GM12878 (cell line): ENCODE results near the gene TBC1D8. TPM values are rescaled to one million over a fixed set of nuclear protein-coding genes. Genes with fewer than 3 reads are reported as not detected.

ENCODE experiments used
- ATAC-seq: fragments of 200-7000 bp; cut with Tn5 transposase; 3 replicates; pipeline ENCODE4 v1.9.1; 2020; ENCODE audit warnings: mild to moderate bottlenecking, moderate library complexity
- BruUV-seq: library from RNA; stranded (reverse); fragments of 400-500 nt; replicated peaks from 2 replicates; lab custom pipeline; 2021; lab: Mats Ljungman, UMichigan
- CTCF ChIA-PET: fragments of 300-600 bp; sonication (Branson Sonifier 250); formaldehyde crosslinking; extraction: SDS; loops from one replicate; lab custom pipeline; 2021; ENCODE audit warnings: inconsistent platforms; lab: Yijun Ruan, JAX
- POLR2A ChIA-PET: fragments of 350-600 bp; formaldehyde crosslinking; extraction: SDS; loops from one replicate; lab custom pipeline; 2021; ENCODE audit warnings: inconsistent platforms; lab: Charles Lee
- RAD21 ChIA-PET: fragments of 300-600 bp; sonication (Branson Sonifier 250); formaldehyde crosslinking; loops from one replicate; lab custom pipeline; 2023; ENCODE audit warnings: antibody characterized with exemption; ENCODE audit not compliant: unreplicated experiment; lab: Charles Lee
- SMC1A ChIA-PET: fragments of 300-600 bp; sonication (Branson Sonifier 250); formaldehyde crosslinking; loops from one replicate; lab custom pipeline; 2023; ENCODE audit not compliant: unreplicated experiment, uncharacterized antibody; lab: Charles Lee
- DNase-seq: peaks from one replicate; pipeline ENCODE4 v3.0.0-alpha.2; 2011; ENCODE audit warnings: low read depth, low spot score
- FAIRE-seq: peaks from 3 replicates; lab custom pipeline; 2011; peaks lifted over from hg19 to GRCh38; lab: Jason Lieb, UNC
- H2AFZ ChIP-seq: 2 replicates; pipeline ENCODE4 v1.6.0; 2011; ENCODE audit warnings: low read depth, low read length, control low read depth; ENCODE audit not compliant: control insufficient read depth
- H3K27ac ChIP-seq: 2 replicates; pipeline ENCODE4 v1.5.1; 2011; ENCODE audit warnings: control low read depth; ENCODE audit not compliant: control insufficient read depth, insufficient read depth
- H3K27me3 ChIP-seq, 2 experiments: replicated peaks in 1 of 2; 2 replicates each; pipeline versions ENCODE4 v1.6.0 to v1.6.1; 2011; ENCODE audit warnings: low read length in 1 of 2; ENCODE audit not compliant: control insufficient read depth in 2 of 2, insufficient read depth in 2 of 2
- H3K36me3 ChIP-seq, 2 experiments: 2 replicates each; pipeline ENCODE4 v1.5.1; 2011; ENCODE audit warnings: low read length in 1 of 2; ENCODE audit not compliant: control insufficient read depth in 2 of 2, insufficient read depth in 2 of 2
- H3K4me1 ChIP-seq: 2 replicates; pipeline ENCODE4 v1.6.1; 2011; ENCODE audit warnings: mild to moderate bottlenecking, low read length, moderate library complexity, mixed read lengths; ENCODE audit not compliant: control insufficient read depth, insufficient read depth
- H3K4me2 ChIP-seq: 2 replicates; pipeline ENCODE4 v1.6.0; 2011; ENCODE audit warnings: control low read depth; ENCODE audit not compliant: control insufficient read depth, insufficient read depth
- H3K4me3 ChIP-seq: fragments of 200-600 bp; sonication (generic); 2 replicates; pipeline ENCODE4 v1.5.1; 2016
- H3K79me2 ChIP-seq: 2 replicates; pipeline ENCODE4 v1.6.0; 2011; ENCODE audit warnings: low read length; ENCODE audit not compliant: control insufficient read depth, insufficient read depth
- H3K9ac ChIP-seq: 2 replicates; pipeline ENCODE4 v1.8.0; 2011; ENCODE audit warnings: low read length, control low read depth, mixed read lengths; ENCODE audit not compliant: control insufficient read depth, insufficient read depth
- H3K9me3 ChIP-seq: replicated peaks from 3 replicates; pipeline ENCODE4 v1.5.1; 2011; ENCODE audit warnings: mild to moderate bottlenecking, low read length; ENCODE audit not compliant: control insufficient read depth, insufficient read depth
- H4K20me1 ChIP-seq: 2 replicates; pipeline ENCODE4 v1.6.0; 2011; ENCODE audit not compliant: control insufficient read depth, insufficient read depth
- ATF3 ChIP-seq: IDR thresholded peaks from 2 replicates; pipeline ENCODE4 v1.6.1; 2011; ENCODE audit warnings: low read depth, mild to moderate bottlenecking, low read length, moderate library complexity, borderline replicate concordance; ENCODE audit errors: extremely low read depth
- MTA3 ChIP-seq: IDR thresholded peaks from 2 replicates; pipeline ENCODE4 v1.6.1; 2012; ENCODE audit warnings: low read length, inconsistent platforms, borderline replicate concordance
- POU2F2 ChIP-seq: IDR thresholded peaks from 3 replicates; pipeline ENCODE4 v1.6.1; 2011; ENCODE audit warnings: low read depth, mild to moderate bottlenecking, low read length, borderline replicate concordance
- RFX5 ChIP-seq: IDR thresholded peaks from 2 replicates; pipeline ENCODE4 v1.6.1; 2011; ENCODE audit warnings: low read depth, low read length, improper control_type of control experiment
- SREBF2 ChIP-seq: IDR thresholded peaks from 2 replicates; pipeline ENCODE4 v1.6.1; 2012; ENCODE audit warnings: mild to moderate bottlenecking, low read length
- WGBS: methylation state at CpG from one replicate; pipeline ENCODE4 v1.1.6; 2016; ENCODE audit warnings: low lambda C conversion rate; ENCODE audit not compliant: insufficient replicate concordance, insufficient coverage; ENCODE audit errors: missing lambda C conversion rate; 5-methylcytosine and 5-hydroxymethylcytosine counted together
- in situ Hi-C: fragments of 300-500 bp; cut with MboI; formaldehyde crosslinking; loops from 9 replicates; pipeline ENCODE4 v1.14.3; 2018; ENCODE audit warnings: mixed read lengths
- intact Hi-C: fragments of 100-400 bp; cut with micrococcal nuclease; formaldehyde crosslinking; loops from one replicate; pipeline ENCODE4 v1.14.2; 2022; ENCODE audit not compliant: unreplicated experiment
- polyA plus RNA-seq, 11 experiments: library from polyadenylated mRNA; depleted of rRNA in 4 of 11; unstranded in 6 of 11; stranded (reverse) in 5 of 11; fragments of >200 nt; fragmentation: Nextera tagmentation in 4 of 11; fragmentation: Illumina TruSeq in 1 of 11; extraction: Ambion mirVana in 4 of 11; extraction: Trizol in 1 of 11; gene quantifications; 1 replicate in 1 of 11; 2 replicates in 10 of 11; pipeline versions ENCODE4 v1.2.1 to v1.2.3, GENCODE V29; 2011 to 2016; ENCODE audit warnings: inconsistent platforms in 2 of 11, missing spikeins in 2 of 11, low read depth in 1 of 11
- total RNA-seq, 4 experiments: library from RNA; depleted of rRNA in 3 of 4; stranded (reverse); fragments of >200 nt in 3 of 4; fragmentation: Illumina TruSeq in 1 of 4; extraction: Trizol in 1 of 4; gene quantifications; 2 replicates each; pipeline versions ENCODE4 v1.2.1 to v1.2.3, GENCODE V29; 2013 to 2021
- TF ChIP-seq, protein P1 (sequence below): IDR thresholded peaks from 2 replicates; pipeline ENCODE4 v1.6.1; 2012; ENCODE audit warnings: mild to moderate bottlenecking, low read depth, low read length

Gene TBC1D8
- total and polyA plus RNA-seq, 10 of the 15 experiments (the other 5 are each of a cell fraction or from before 2014, with no cell fraction given), result 0.80 to 4.9 (median 4.4) TPM

DNA sequence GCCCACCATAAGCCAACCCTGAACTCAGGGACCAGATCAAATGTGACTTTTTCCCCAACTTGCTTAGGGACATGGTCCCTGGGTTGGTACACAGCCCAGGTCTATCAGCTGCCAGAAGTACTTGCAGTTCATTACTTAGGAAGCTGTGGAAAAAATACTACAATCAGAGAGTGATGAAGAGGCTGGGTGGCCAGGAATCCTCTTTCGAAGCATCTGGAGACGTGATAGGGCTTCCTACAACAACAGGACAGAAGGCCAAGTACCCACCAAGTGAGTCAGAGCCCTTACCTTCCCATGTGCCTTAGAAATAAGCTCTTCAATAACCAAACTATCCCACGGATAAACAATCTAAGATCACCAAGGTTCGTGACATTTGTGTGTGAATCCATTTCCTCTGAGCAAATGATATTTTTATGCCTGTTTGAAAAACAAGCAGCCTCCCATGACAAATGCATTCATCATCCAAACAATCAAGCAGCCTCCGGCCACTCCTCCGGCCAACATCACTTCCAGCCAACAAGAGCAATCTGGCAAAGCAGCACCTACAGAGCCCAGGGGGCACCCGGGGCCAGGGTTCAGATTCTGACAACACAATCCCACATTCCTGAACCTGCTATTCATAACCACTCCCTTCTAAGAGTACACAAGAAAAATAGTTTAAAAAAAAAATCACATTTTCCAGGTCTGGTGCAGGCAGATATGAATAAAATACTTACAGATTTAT is 26.4 kb downstream of the TBC1D8 start:
- FAIRE-seq (no peak), ATAC-seq (no peak), DNase-seq (no peak)
- RAD21 ChIA-PET, result no interaction called here
- no peak overlapping the region for H3K4me3 ChIP-seq
- in situ Hi-C loops, result no loop called here
- H3K9ac ChIP-seq, result no peak overlapping the region
- 29% methylated on average over 7 of the region's 7 CpGs for WGBS
- BruUV-seq, result no TSS peak
- no peaks in the 10 kb centered on the region for H3K27me3 ChIP-seq
- H3K36me3 ChIP-seq, result no peaks in the 10 kb centered on the region
- TF ChIP-seq MTA3 (no peak), POU2F2 (no peak), RFX5 (no peak), SREBF2 (no peak), ATF3 (no peak)
- TF ChIP-seq, protein P1, sequence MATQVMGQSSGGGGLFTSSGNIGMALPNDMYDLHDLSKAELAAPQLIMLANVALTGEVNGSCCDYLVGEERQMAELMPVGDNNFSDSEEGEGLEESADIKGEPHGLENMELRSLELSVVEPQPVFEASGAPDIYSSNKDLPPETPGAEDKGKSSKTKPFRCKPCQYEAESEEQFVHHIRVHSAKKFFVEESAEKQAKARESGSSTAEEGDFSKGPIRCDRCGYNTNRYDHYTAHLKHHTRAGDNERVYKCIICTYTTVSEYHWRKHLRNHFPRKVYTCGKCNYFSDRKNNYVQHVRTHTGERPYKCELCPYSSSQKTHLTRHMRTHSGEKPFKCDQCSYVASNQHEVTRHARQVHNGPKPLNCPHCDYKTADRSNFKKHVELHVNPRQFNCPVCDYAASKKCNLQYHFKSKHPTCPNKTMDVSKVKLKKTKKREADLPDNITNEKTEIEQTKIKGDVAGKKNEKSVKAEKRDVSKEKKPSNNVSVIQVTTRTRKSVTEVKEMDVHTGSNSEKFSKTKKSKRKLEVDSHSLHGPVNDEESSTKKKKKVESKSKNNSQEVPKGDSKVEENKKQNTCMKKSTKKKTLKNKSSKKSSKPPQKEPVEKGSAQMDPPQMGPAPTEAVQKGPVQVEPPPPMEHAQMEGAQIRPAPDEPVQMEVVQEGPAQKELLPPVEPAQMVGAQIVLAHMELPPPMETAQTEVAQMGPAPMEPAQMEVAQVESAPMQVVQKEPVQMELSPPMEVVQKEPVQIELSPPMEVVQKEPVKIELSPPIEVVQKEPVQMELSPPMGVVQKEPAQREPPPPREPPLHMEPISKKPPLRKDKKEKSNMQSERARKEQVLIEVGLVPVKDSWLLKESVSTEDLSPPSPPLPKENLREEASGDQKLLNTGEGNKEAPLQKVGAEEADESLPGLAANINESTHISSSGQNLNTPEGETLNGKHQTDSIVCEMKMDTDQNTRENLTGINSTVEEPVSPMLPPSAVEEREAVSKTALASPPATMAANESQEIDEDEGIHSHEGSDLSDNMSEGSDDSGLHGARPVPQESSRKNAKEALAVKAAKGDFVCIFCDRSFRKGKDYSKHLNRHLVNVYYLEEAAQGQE, result no peak
- H3K4me1 ChIP-seq, result peaks cover 3% of the 10 kb centered on the region; the same call in 1 of the 2 replicates
- CTCF ChIA-PET, result interaction anchor here (2.1 kb wide), 1 partner anchor 112 kb away, joined by 5 read pairs; no protein-coding TSS in a partner anchor
- SMC1A ChIA-PET, result interaction anchor here (0.8 kb wide), 1 partner anchor 62 kb away, joined by 3 read pairs; no protein-coding TSS in a partner anchor
- no peaks in the 10 kb centered on the region for H3K9me3 ChIP-seq
- no peak overlapping the region for H3K4me2 ChIP-seq
- intact Hi-C loops, result no loop called here
- POLR2A ChIA-PET, result no interaction called here
- H4K20me1 ChIP-seq, result no peaks in the 10 kb centered on the region
- no peaks in the 10 kb centered on the region for H3K79me2 ChIP-seq
- H2AFZ ChIP-seq, result no peak overlapping the region
- no peak overlapping the region for H3K27ac ChIP-seq
